Measurements from ENCODE around the gene UROS. TPM values are rescaled to one million over a fixed set of nuclear protein-coding genes. Genes with fewer than 3 reads are reported as not detected.
A peak's percentile ranks its signal among the peaks of the same experiment; 100 is the strongest.

Gene UROS
- total RNA-seq, 4 donors from 2014 or later: 29.7 to 46.5 (median 36.4) TPM

DNA sequence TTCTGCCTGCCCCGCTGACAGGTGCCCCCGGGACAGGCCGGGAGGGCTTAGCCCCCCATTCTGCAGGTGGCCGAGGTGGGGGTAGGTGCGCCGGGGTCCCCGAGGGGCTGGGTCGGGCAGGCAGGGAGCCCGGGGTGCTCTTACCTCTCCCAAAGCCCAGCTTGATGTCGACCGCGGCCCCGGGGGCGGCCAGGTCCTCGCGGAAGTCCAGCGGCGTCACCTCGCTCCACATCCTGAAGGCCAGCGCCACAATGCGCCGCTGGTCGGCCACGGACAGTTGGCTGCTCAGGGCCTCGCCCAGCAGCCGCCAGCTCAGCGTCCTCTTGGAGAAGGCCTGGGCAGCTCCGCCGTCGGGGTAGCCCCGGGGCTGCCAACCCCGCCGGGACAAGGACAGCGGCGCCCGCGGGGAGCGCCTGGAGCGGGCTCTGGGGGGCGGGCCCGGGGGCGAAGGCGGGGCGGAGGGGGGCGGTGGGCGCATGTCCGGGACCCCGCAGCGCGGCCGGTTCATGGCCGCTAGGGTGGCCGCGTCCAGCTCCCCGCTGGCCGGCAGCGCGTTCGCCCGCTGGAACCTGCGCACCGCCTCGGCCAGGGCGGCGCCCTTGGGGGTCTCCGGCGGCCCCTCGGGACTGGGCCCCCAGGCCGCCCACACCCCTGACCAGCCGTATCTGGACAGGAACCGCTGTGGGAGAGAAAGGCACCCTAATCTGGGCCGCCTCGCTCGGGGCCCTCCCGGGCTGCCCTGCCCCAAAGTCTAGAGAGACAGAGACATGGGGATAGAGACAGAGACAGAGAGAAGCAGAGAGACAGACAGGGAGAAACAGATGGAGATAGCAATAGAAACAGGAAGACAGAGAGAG, 49.1 kb downstream of the UROS start:
- Histone ChIP-seq H3K4me3 (peak overlapping the region; percentile 31 to 42 (median 39)), H3K36me3 (peaks cover 0 to 5% (median 0%) of the 10 kb centered on the region in 4 donors), H3K4me1 (peaks cover 4 to 7% (median 6%) of the 10 kb centered on the region in 4 donors), H3K27ac (replicated peaks in 1 of 4) (no peak overlapping the region), H3K27me3 (peaks cover 0 to 7% (median 0%) of the 10 kb centered on the region in 4 donors), H3K9me3 (no peaks in the 10 kb centered on the region)
- WGBS: 71% methylated on average over 15 of the region's 75 CpGs
- intact Hi-C loops (cut with DNase I): no loop called here
- no peak for TF ChIP-seq POLR2A (IDR thresholded peaks at IDR 0.05; ENCODE audit: low read depth)
- no peak for TF ChIP-seq POLR2AphosphoS5 (IDR thresholded peaks at IDR 0.05)
- TF ChIP-seq EP300 (IDR thresholded peaks at IDR 0.05): no peak
- TF ChIP-seq, protein P1, sequence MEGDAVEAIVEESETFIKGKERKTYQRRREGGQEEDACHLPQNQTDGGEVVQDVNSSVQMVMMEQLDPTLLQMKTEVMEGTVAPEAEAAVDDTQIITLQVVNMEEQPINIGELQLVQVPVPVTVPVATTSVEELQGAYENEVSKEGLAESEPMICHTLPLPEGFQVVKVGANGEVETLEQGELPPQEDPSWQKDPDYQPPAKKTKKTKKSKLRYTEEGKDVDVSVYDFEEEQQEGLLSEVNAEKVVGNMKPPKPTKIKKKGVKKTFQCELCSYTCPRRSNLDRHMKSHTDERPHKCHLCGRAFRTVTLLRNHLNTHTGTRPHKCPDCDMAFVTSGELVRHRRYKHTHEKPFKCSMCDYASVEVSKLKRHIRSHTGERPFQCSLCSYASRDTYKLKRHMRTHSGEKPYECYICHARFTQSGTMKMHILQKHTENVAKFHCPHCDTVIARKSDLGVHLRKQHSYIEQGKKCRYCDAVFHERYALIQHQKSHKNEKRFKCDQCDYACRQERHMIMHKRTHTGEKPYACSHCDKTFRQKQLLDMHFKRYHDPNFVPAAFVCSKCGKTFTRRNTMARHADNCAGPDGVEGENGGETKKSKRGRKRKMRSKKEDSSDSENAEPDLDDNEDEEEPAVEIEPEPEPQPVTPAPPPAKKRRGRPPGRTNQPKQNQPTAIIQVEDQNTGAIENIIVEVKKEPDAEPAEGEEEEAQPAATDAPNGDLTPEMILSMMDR (IDR thresholded peaks at IDR 0.05): no peak
- DNase-seq (ENCODE audit: extremely low spot score): no peak

DNA sequence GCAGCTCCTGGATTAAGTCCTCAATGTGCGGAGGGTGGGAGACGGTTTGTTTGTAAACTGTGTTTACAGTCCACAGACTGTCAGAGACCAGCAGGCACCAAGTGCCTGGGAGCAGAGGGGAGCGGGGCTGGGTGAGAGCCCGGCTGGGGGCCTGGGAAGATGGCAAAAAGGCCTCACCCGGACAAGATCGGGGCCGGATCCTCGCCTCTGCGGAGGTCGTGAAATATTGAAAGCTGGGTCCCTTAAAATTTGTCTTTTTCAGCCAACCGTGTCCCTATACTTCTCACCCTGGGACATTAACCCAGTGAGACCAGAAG, 50.2 kb downstream of the UROS start:
- peaks cover 4 to 18% (median 17%) of the 10 kb centered on the region in 4 donors for H3K4me1 ChIP-seq
- peaks cover 0 to 7% (median 0%) of the 10 kb centered on the region in 4 donors for H3K27me3 ChIP-seq
- DNase-seq (ENCODE audit: extremely low spot score): no peak
- no peak overlapping the region for H3K27ac ChIP-seq (replicated peaks in 1 of 4)
- no peaks in the 10 kb centered on the region for H3K9me3 ChIP-seq
- intact Hi-C loops (cut with DNase I): no loop called here
- peaks cover 0 to 5% (median 0%) of the 10 kb centered on the region in 4 donors for H3K36me3 ChIP-seq
- H3K4me3 ChIP-seq: no peak overlapping the region
- 88% methylated on average over 5 of the region's 11 CpGs for WGBS
- no peak for TF ChIP-seq EP300 (IDR thresholded peaks at IDR 0.05)
- TF ChIP-seq, protein P1 (IDR thresholded peaks at IDR 0.05): no peak
- TF ChIP-seq POLR2A (IDR thresholded peaks at IDR 0.05; ENCODE audit: low read depth): no peak

DNA sequence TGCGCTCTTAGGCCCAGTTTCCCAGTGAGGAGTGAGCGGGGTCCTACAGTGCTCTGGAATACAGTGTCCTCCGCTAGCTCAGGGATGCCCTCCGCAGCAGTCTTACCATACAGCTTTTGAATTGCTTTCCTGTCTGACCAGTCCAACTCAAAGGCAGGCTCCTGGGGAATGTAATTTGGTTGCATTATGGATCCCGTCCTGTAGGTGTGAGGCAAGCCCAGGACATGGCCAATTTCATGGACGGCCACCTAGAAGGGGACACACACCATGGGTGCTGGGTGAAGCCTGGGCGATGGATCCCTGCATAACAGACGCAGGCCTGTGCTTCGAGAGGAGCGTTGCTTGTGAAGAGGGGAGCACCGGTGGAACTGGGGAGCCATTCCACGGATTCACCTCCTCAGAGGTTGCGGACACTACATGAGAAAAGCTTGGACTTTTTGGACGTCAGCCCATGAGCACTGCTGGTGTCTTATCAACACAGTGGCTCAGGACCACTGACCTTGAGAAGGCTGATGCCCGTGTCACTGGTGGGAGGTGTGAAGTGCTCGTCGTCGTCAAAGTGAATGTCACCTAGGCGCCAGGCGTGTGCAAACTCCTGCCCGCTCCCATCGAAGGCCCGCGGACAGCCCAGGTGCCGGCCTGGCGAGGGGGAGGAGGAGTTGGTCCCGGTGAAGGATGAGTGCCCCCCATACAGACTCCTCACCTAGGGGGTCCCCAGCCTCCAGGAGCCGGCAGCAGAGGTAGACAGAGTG, 50.8 kb downstream of the UROS start:
- H3K27ac ChIP-seq (replicated peaks in 1 of 4): no peak overlapping the region
- intact Hi-C loops (cut with DNase I): no loop called here
- WGBS: 96% methylated on average over 22 of the region's 28 CpGs

DNA sequence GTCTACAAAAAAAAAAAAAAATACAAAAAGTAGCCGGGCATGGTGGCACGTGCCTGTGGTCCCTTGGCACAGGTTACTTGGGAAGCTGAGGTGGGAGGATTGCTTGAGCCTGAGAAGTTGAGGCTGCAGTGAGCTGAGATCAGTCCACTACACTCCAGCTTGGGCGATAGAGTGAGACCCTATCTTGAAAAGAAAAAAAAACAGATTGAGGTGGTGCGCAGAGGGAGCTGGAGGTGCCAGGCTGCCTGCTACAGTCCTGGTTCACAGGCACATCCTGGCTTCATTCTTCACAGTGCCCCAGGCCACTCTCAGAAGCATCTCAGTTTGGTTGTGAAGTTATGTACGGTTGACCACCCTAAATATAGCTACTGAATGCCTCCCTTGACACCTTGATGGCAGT, 52.2 kb downstream of the UROS start:
- no peak for TF ChIP-seq POLR2AphosphoS5 (IDR thresholded peaks at IDR 0.05)
- intact Hi-C loops (cut with DNase I): no loop called here

More for the DNA sequence above, 50.8 kb downstream of the UROS start:
- Histone ChIP-seq H3K36me3 (peaks cover 0 to 5% (median 0%) of the 10 kb centered on the region in 4 donors), H3K9me3 (no peaks in the 10 kb centered on the region), H3K4me3 (no peak overlapping the region), H3K27me3 (peaks cover 0 to 7% (median 0%) of the 10 kb centered on the region in 4 donors), H3K4me1 (peaks cover 4 to 23% (median 20%) of the 10 kb centered on the region in 4 donors)
- no peak for DNase-seq (ENCODE audit: extremely low spot score)
- TF ChIP-seq POLR2A (IDR thresholded peaks at IDR 0.05; ENCODE audit: low read depth) (no peak), POLR2AphosphoS5 (IDR thresholded peaks at IDR 0.05) (no peak)
- TF ChIP-seq, protein P1 (IDR thresholded peaks at IDR 0.05): no peak

DNA sequence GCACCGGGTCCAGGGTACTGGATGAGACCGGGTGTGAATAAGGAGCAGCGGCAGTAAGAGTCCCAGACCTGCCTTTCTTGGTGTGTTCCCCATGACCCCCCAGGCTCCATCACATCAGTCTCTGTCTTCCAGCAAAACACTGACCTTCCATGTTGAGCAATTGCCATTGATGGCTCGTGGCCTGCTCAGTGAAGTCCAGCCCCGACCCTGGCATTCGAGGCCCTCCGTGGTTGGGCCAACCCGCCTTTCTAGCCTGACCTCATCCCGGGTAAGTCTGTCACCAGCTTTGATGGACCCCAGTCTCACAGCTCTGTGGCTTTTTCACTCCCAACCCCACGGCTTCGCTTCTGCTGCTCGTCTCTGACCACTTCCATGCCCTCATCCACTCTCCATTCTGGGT, 53.9 kb downstream of the UROS start:
- Histone ChIP-seq H3K27ac (replicated peaks in 1 of 4) (peak overlapping the region; percentile 60 to 75 (median 67)), H3K4me1 (peaks cover 4 to 27% (median 20%) of the 10 kb centered on the region in 4 donors), H3K27me3 (peaks cover 0 to 7% (median 0%) of the 10 kb centered on the region in 4 donors), H3K36me3 (peaks cover 7 to 25% (median 15%) of the 10 kb centered on the region in 4 donors), H3K9me3 (no peaks in the 10 kb centered on the region), H3K4me3 (no peak overlapping the region)
- intact Hi-C loops (cut with DNase I): no loop called here
- 82% methylated on average over 12 of the region's 12 CpGs for WGBS
- TF ChIP-seq EP300 (IDR thresholded peaks at IDR 0.05): no peak
- no peak for TF ChIP-seq POLR2AphosphoS5 (IDR thresholded peaks at IDR 0.05)
- TF ChIP-seq, protein P1 (IDR thresholded peaks at IDR 0.05): no peak
- no peak for TF ChIP-seq POLR2A (IDR thresholded peaks at IDR 0.05; ENCODE audit: low read depth)
- DNase-seq (ENCODE audit: extremely low spot score): no peak

More for the DNA sequence above, 52.2 kb downstream of the UROS start:
- Histone ChIP-seq H3K4me3 (no peak overlapping the region), H3K27ac (replicated peaks in 1 of 4) (no peak overlapping the region), H3K9me3 (no peaks in the 10 kb centered on the region), H3K36me3 (peaks cover 0 to 8% (median 2%) of the 10 kb centered on the region in 4 donors), H3K4me1 (peaks cover 4 to 27% (median 20%) of the 10 kb centered on the region in 4 donors), H3K27me3 (peaks cover 0 to 7% (median 0%) of the 10 kb centered on the region in 4 donors)
- peak; percentile 55 for DNase-seq (ENCODE audit: extremely low spot score)
- WGBS: 91% methylated on average over 5 of the region's 5 CpGs
